GM19372 (cell line): ENCODE results near the gene DRC1.

Experiments used
- ATAC-seq: cut with Tn5 transposase; IDR thresholded peaks from one replicate; pipeline ENCODE4 v1.9.1; 2021; ENCODE audit warnings: mild to moderate bottlenecking, low read depth, moderate library complexity; ENCODE audit not compliant: unreplicated experiment

The DRC1 gene

GRCh38 chr2:26442301-26442700 lies 40.6 kb downstream of the DRC1 start:
- no peak for ATAC-seq

GRCh38 chr2:26442707-26443106 lies 41.0 kb downstream of the DRC1 start:
- ATAC-seq, result no peak

GRCh38 chr2:26444236-26444635 lies 42.5 kb downstream of the DRC1 start:
- ATAC-seq, result no peak

- no peak for ATAC-seq
Observed at GRCh38 chr2:26448651-26449050, 46.9 kb downstream of the DRC1 start.

GRCh38 chr2:26449278-26450030 lies 47.7 kb downstream of the DRC1 start:
- no peak for ATAC-seq

- ATAC-seq, result no peak
Observed at GRCh38 chr2:26450031-26450635, 48.4 kb downstream of the DRC1 start.

- ATAC-seq, result no peak
Observed at GRCh38 chr2:26451700-26452099, 50.0 kb downstream of the DRC1 start.

- no peak for ATAC-seq
Observed at GRCh38 chr2:26453421-26454329, 52.0 kb downstream of the DRC1 start.

GRCh38 chr2:26454561-26455001 lies 52.9 kb downstream of the DRC1 start:
- no peak for ATAC-seq

GRCh38 chr2:26455037-26455669 lies 53.4 kb downstream of the DRC1 start:
- ATAC-seq, result no peak

GRCh38 chr2:26455670-26456439 lies 54.1 kb downstream of the DRC1 start:
- no peak for ATAC-seq

- ATAC-seq, result no peak
Observed at GRCh38 chr2:26456440-26457250, 54.9 kb downstream of the DRC1 start.

GRCh38 chr2:26457251-26457666 lies 55.5 kb downstream of the DRC1 start:
- no peak for ATAC-seq

GRCh38 chr2:26457695-26458364 lies 56.1 kb downstream of the DRC1 start:
- no peak for ATAC-seq

GRCh38 chr2:26458365-26459042 lies 56.8 kb downstream of the DRC1 start:
- ATAC-seq, result no peak

- no peak for ATAC-seq
Observed at GRCh38 chr2:26459991-26460612, 58.4 kb downstream of the DRC1 start.

GRCh38 chr2:26460613-26461031 lies 58.9 kb downstream of the DRC1 start:
- no peak for ATAC-seq
